Smooth muscle cell (in vitro differentiated cells): ENCODE data around the gene GCSAML. TPM values are rescaled to one million over a fixed set of nuclear protein-coding genes. Genes with fewer than 3 reads are reported as not detected.

ENCODE experiments used
- DNase-seq: peaks from one replicate; lab custom pipeline; 2025; ENCODE audit not compliant: unreplicated experiment; lab: John Stamatoyannopoulos, UW
- H2AFZ ChIP-seq: fragments of 200-600 bp; sonication (generic); 2 replicates; pipeline ENCODE4 v1.6.0; 2016; ENCODE audit warnings: antibody characterized with exemption, low read depth, mild to moderate bottlenecking
- H3F3A ChIP-seq: fragments of 200-600 bp; sonication (generic); 2 replicates; pipeline ENCODE4 v1.6.0; 2017; ENCODE audit warnings: antibody characterized with exemption, low read depth
- H3K27ac ChIP-seq: fragments of 200-600 bp; sonication (generic); 2 replicates; pipeline ENCODE4 v1.5.1; 2016; ENCODE audit warnings: low read depth, mild to moderate bottlenecking
- H3K27me3 ChIP-seq: fragments of 200-600 bp; sonication (generic); 2 replicates; pipeline ENCODE4 v1.6.1; 2016; ENCODE audit warnings: low read depth, mild to moderate bottlenecking
- H3K36me3 ChIP-seq: fragments of 200-600 bp; sonication (generic); 2 replicates; pipeline ENCODE4 v1.5.1; 2016; ENCODE audit warnings: low read depth
- H3K4me1 ChIP-seq: fragments of 200-600 bp; sonication (generic); 2 replicates; pipeline ENCODE4 v1.5.1; 2016; ENCODE audit warnings: low read depth
- H3K4me2 ChIP-seq: fragments of 200-600 bp; sonication (generic); 2 replicates; pipeline ENCODE4 v1.6.0; 2016; ENCODE audit warnings: mild to moderate bottlenecking
- H3K4me3 ChIP-seq: fragments of 200-600 bp; sonication (generic); 2 replicates; pipeline ENCODE4 v1.5.1; 2016; ENCODE audit warnings: mild to moderate bottlenecking
- H3K79me2 ChIP-seq: fragments of 200-600 bp; sonication (generic); 2 replicates; pipeline ENCODE4 v1.6.0; 2016; ENCODE audit warnings: low read depth, mild to moderate bottlenecking
- H3K9ac ChIP-seq: fragments of 200-600 bp; sonication (generic); 2 replicates; pipeline ENCODE4 v1.6.0; 2016; ENCODE audit warnings: low read depth
- H3K9me3 ChIP-seq: fragments of 200-600 bp; sonication (generic); replicated peaks from 2 replicates; pipeline ENCODE4 v1.5.1; 2016; ENCODE audit warnings: low read depth
- H4K20me1 ChIP-seq: fragments of 200-600 bp; sonication (generic); 2 replicates; pipeline ENCODE4 v1.6.0; 2016; ENCODE audit warnings: low read depth
- CTCF ChIP-seq: fragments of 200-600 bp; sonication (generic); IDR thresholded peaks from 2 replicates; pipeline ENCODE4 v1.5.1; 2017; ENCODE audit warnings: borderline replicate concordance, mild to moderate bottlenecking, antibody characterized with exemption; ENCODE audit not compliant: insufficient read depth, poor library complexity, severe bottlenecking
- WGBS: methylation state at CpG from one replicate; pipeline ENCODE4 v1.1.7; 2016; ENCODE audit warnings: low lambda C conversion rate; 5-methylcytosine and 5-hydroxymethylcytosine counted together
- polyA plus RNA-seq: library from polyadenylated mRNA; unstranded; fragments of >200 nt; fragmentation: Nextera tagmentation; extraction: Ambion mirVana; gene quantifications from 2 replicates; pipeline ENCODE4 v1.2.1, GENCODE V29; 2016
- total RNA-seq: library from RNA; depleted of rRNA; stranded (reverse); fragments of >200 nt; gene quantifications from 2 replicates; pipeline ENCODE4 v1.2.3, GENCODE V29; 2014

Gene GCSAML
- total RNA-seq (not detected in 2 replicates), polyA plus RNA-seq (not detected in 2 replicates)

- H3K9me3 ChIP-seq = no peaks in the 10 kb centered on the region
- H2AFZ ChIP-seq = no peak within 1 kb of the TSS
- no peak within 1 kb of the TSS for H3K4me3 ChIP-seq
- H3F3A ChIP-seq = peaks cover 4% of the 10 kb centered on the region
- no peaks in the 10 kb centered on the region for H3K36me3 ChIP-seq
- H4K20me1 ChIP-seq = no peaks in the 10 kb centered on the region
- DNase-seq = no peak
- no peak within 1 kb of the TSS for H3K27ac ChIP-seq
- H3K4me2 ChIP-seq = no peak within 1 kb of the TSS
- peaks cover 8% of the 10 kb centered on the region for H3K4me1 ChIP-seq
- H3K9ac ChIP-seq = no peak within 1 kb of the TSS
- no peaks in the 10 kb centered on the region for H3K27me3 ChIP-seq
- WGBS = 93% methylated on average over 13 of the region's 13 CpGs
- no peak for TF ChIP-seq CTCF
- no peaks in the 10 kb centered on the region for H3K79me2 ChIP-seq
Observed at GRCh38 chr1:247548769-247549182, at the start of gene GCSAML. GCSAML (plus strand) TSS chr1:247549134; CDS start chr1:247549192, 58 bp downstream.

- Histone ChIP-seq H3K9ac (no peak overlapping the region), H3K4me1 (peaks cover 6% of the 10 kb centered on the region), H3K4me3 (no peak overlapping the region), H3K36me3 (no peaks in the 10 kb centered on the region), H3K27me3 (no peaks in the 10 kb centered on the region), H3K79me2 (no peaks in the 10 kb centered on the region), H3K4me2 (no peak overlapping the region), H3F3A (no peaks in the 10 kb centered on the region), H3K9me3 (no peaks in the 10 kb centered on the region), H4K20me1 (no peaks in the 10 kb centered on the region), H2AFZ (no peak overlapping the region), H3K27ac (no peak overlapping the region)
- no peak for TF ChIP-seq CTCF
- DNase-seq = no peak
- 92% methylated on average over 3 of the region's 3 CpGs for WGBS
Observed at GRCh38 chr1:247500865-247501264, 48.1 kb upstream of the GCSAML start.

GRCh38 chr1:247506831-247507230, 42.1 kb upstream of the GCSAML start:
- no peak for DNase-seq
- Histone ChIP-seq H3K27ac (no peak overlapping the region), H3F3A (no peaks in the 10 kb centered on the region), H3K4me2 (no peak overlapping the region), H3K9ac (no peak overlapping the region), H3K27me3 (no peaks in the 10 kb centered on the region), H3K4me3 (no peak overlapping the region), H3K4me1 (no peaks in the 10 kb centered on the region), H3K9me3 (no peaks in the 10 kb centered on the region), H3K36me3 (no peaks in the 10 kb centered on the region), H4K20me1 (no peaks in the 10 kb centered on the region), H3K79me2 (no peaks in the 10 kb centered on the region), H2AFZ (no peak overlapping the region)
- WGBS = 50% methylated on average over 3 of the region's 3 CpGs
- no peak for TF ChIP-seq CTCF
